Prostate gland (tissue), 2 donors: Measurements from ENCODE around the gene PPFIA4.

ENCODE experiments used
- CTCF ChIP-seq, 4 experiments: fragments of 200-600 bp in 2 of 4; fragments of 450-650 bp in 2 of 4; sonication (generic) in 2 of 4; IDR thresholded peaks; 1 replicate in 3 of 4; 2 replicates in 1 of 4; pipeline ENCODE4 v1.5.1; 2016 to 2019; ENCODE audit warnings: antibody characterized with exemption in 4 of 4, mild to moderate bottlenecking in 2 of 4, moderate library complexity in 2 of 4
- POLR2A ChIP-seq: fragments of 450-650 bp; IDR thresholded peaks from one replicate; pipeline ENCODE4 v1.6.1; 2016; ENCODE audit warnings: antibody characterized with exemption, mild to moderate bottlenecking

- TF ChIP-seq CTCF (IDR thresholded peaks at IDR 0.05) (no peak), POLR2A (no peak)
Measured at GRCh38 chr1:203017061-203017460, 9.2 kb upstream of the PPFIA4 start.
